Adrenal gland (tissue), 5 donors: ENCODE results near the gene OR9A4.

Experiments used
- CTCF ChIP-seq, 6 experiments: fragments of 450-650 bp in 4 of 6; fragments of 200-600 bp in 2 of 6; sonication (generic) in 1 of 6; IDR thresholded peaks; 1 replicate in 5 of 6; 2 replicates in 1 of 6; pipeline versions ENCODE4 v1.5.1 to v1.8.0; 2016 to 2021; ENCODE audit warnings: antibody characterized with exemption in 6 of 6, mild to moderate bottlenecking in 2 of 6, moderate library complexity in 1 of 6
- POLR2A ChIP-seq, 2 donors: fragments of 450-650 bp; IDR thresholded peaks; one replicate each; pipeline ENCODE4 v1.6.1; 2017; ENCODE audit warnings: antibody characterized with exemption in 2 of 2, mild to moderate bottlenecking in 2 of 2, moderate library complexity in 1 of 2
- donor health status: DM: no; HTN: no; CAD: no.

DNA sequence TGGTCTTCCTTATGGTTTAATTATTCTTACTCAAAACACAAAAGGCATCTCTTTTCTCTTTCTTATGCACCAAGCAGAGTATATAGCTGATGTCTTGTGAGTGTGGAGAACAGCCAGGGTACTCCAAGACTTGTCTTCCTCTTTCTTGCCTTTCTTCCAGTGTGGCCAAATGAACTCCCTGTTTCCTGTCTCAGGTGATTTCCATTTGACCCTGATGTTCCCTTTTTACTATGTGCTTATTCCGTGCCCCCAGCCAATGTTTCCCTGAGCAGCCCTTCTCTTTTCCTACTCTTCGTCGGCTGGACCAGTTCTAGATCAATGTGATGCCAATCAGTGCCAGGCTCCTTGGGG is 12.6 kb downstream of the OR9A4 start:
- TF ChIP-seq CTCF (IDR thresholded peaks at IDR 0.05) (no peak), POLR2A (IDR thresholded peaks at IDR 0.05) (no peak)
